K562 (cell line): ENCODE results near the gene CNGB1.

Experiments used
- CBX2 ChIP-seq: fragments of 200-600 bp; sonication (generic); IDR thresholded peaks from one replicate; pipeline ENCODE4 v1.6.1; 2012; ENCODE audit warnings: mild to moderate bottlenecking, low read length, inconsistent platforms; ENCODE audit not compliant: insufficient read depth, poor library complexity, severe bottlenecking
- CTCF ChIP-seq, 3 experiments: IDR thresholded peaks in 2 of 3; conservative IDR thresholded peaks in 1 of 3; 2 replicates each; pipeline ENCODE4 v1.5.1; 2011 to 2012; ENCODE audit warnings: low read length in 3 of 3, mild to moderate bottlenecking in 3 of 3, control low read depth in 2 of 3, improper control_type of control experiment in 1 of 3, inconsistent platforms in 1 of 3, low read depth in 1 of 3, mixed read lengths in 1 of 3, moderate library complexity in 1 of 3; ENCODE audit not compliant: insufficient read depth in 2 of 3
- ELF2 ChIP-seq: fragments of 250-450 bp; sonication (Bioruptor Pico); IDR thresholded peaks from 2 replicates; pipeline ENCODE4 v1.5.0; 2021; ENCODE audit warnings: mild to moderate bottlenecking
- ESRRA ChIP-seq: fragments of 450-650 bp; IDR thresholded peaks from 2 replicates; pipeline ENCODE4 v1.6.1; 2014; ENCODE audit warnings: low read depth, mild to moderate bottlenecking, moderate library complexity, borderline replicate concordance
- ETV1 ChIP-seq: fragments of 450-650 bp; conservative IDR thresholded peaks from 2 replicates; pipeline ENCODE4 v1.6.1; 2016; ENCODE audit warnings: missing genetic modification characterization, control low read depth, low read depth, missing compliant biosample characterization
- FOXK2 ChIP-seq, 2 experiments: fragments of 450-650 bp; IDR thresholded peaks in 1 of 2; conservative IDR thresholded peaks in 1 of 2; 2 replicates each; pipeline ENCODE4 v1.6.1; 2016; ENCODE audit warnings: low read depth in 2 of 2, mild to moderate bottlenecking in 1 of 2
- MAX ChIP-seq: sonication (generic); formaldehyde crosslinking; IDR thresholded peaks from 2 replicates; pipeline ENCODE4 v1.9.0; 2022; ENCODE audit warnings: mild to moderate bottlenecking, missing genetic modification reagents
- MTA3 ChIP-seq: fragments of 450-650 bp; formaldehyde crosslinking; IDR thresholded peaks from 2 replicates; pipeline ENCODE4 v1.6.1; 2017; ENCODE audit warnings: mild to moderate bottlenecking, borderline replicate concordance
- NR3C1 ChIP-seq: sonication (generic); formaldehyde crosslinking; IDR thresholded peaks from 2 replicates; pipeline ENCODE4 v1.8.1; 2022; ENCODE audit warnings: missing genetic modification reagents
- POLR2A ChIP-seq: fragments of 450-650 bp; conservative IDR thresholded peaks from 2 replicates; pipeline ENCODE4 v1.6.1; 2016
- POLR2AphosphoS5 ChIP-seq: IDR thresholded peaks from 2 replicates; pipeline ENCODE4 v1.6.1; 2011; ENCODE audit warnings: mild to moderate bottlenecking, low read depth, low read length, moderate library complexity; ENCODE audit not compliant: control insufficient read depth, insufficient read depth
- REST ChIP-seq, 2 experiments: fragments of 450-650 bp; formaldehyde crosslinking in 1 of 2; IDR thresholded peaks; 2 replicates each; pipeline versions ENCODE4 v1.4.0 to v1.6.1; 2014 to 2020; ENCODE audit warnings: mild to moderate bottlenecking in 2 of 2, borderline replicate concordance in 1 of 2, low read depth in 1 of 2
- SP2 ChIP-seq: IDR thresholded peaks from 2 replicates; pipeline ENCODE4 v1.6.1; 2011; ENCODE audit warnings: mild to moderate bottlenecking, low read depth, low read length, moderate library complexity; ENCODE audit not compliant: poor library complexity, severe bottlenecking; ENCODE audit errors: extremely low read depth
- ZNF282 ChIP-seq: sonication (generic); formaldehyde crosslinking; IDR thresholded peaks from 2 replicates; pipeline ENCODE4 v1.8.1; 2023; ENCODE audit warnings: missing genetic modification reagents

- TF ChIP-seq ETV1 (no peak), ZNF282 (CRISPR knock-in tag) (no peak), NR3C1 (CRISPR knock-in tag) (no peak), CTCF (IDR thresholded peaks at IDR 0.05 in 2 of 3, conservative IDR thresholded peaks at IDR 0.05 in 1 of 3; ENCODE audit: insufficient read depth in 2 of 3, low read depth in 1 of 3, low read length in 3 of 3) (no peak), ELF2 (CRISPR knock-in tag) (no peak), MTA3 (no peak), MAX (no peak), ESRRA (no peak), FOXK2 (conservative IDR thresholded peaks at IDR 0.05 in 1 of 2, IDR thresholded peaks at IDR 0.05 in 1 of 2; ENCODE audit: low read depth in 2 of 2) (no peak), REST (IDR thresholded peaks at IDR 0.05; ENCODE audit: borderline replicate concordance) (no peak), REST (CRISPR knock-in tag; IDR thresholded peaks at IDR 0.05; ENCODE audit: low read depth) (no peak), POLR2A (no peak), SP2 (no peak), CBX2 (no peak), POLR2AphosphoS5 (no peak)
Measured at GRCh38 chr16:57993438-57993837, 22.5 kb upstream of the CNGB1 start.
